ENCODE results near the gene CALD1.
A peak's percentile ranks its signal among the peaks of the same experiment; 100 is the strongest.
"Not testable (repeated sequence)": the region's sequence is repeated elsewhere in the genome, so short reads cannot be mapped to it uniquely, and the experiment has no call there.

The CALD1 gene

GRCh38 chr7:134962270-134962780, 182.9 kb downstream of the CALD1 start:
- DNase-seq: no peak

DNA sequence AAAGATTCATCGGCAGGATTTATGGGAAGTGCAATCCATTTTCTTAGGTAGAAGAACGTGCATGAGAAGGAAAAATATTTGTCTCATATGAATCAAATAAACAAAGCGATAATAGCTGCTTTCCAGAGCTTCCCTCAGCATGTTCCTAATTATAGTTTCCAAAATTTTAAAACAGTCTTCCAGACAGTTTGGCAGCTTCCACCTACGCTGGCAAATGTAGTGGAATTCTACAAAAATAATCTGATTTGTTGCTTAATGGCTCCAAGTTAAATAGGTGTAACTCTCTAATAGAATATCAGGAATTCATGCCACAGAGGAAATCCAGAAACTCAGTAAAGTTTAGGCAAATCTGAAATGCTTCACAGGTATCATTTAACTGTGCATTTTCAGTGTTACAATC, 183.6 kb downstream of the CALD1 start:
- DNase-seq: no peak

DNA sequence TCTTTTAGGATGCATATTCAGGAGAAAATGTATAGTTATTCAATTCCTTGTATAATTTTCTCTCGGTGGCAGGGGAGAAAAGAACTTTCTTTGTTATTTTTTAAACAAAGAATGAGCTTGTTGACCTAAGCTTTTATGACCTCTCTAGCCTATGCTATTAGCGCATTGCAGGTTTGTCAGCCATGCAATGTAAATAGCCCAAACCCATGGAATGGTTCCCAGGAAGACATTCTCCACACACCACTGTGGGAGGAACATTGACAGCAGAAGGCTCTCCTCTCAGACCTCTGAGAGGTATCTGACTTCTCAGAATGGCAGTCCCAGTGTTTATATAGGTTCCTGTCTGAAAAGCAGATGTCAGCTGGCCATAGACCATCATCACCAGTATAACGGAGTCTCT, 187.3 kb downstream of the CALD1 start:
- no peak for DNase-seq

GRCh38 chr7:134968110-134968509, 188.7 kb downstream of the CALD1 start:
- DNase-seq: no peak

DNA sequence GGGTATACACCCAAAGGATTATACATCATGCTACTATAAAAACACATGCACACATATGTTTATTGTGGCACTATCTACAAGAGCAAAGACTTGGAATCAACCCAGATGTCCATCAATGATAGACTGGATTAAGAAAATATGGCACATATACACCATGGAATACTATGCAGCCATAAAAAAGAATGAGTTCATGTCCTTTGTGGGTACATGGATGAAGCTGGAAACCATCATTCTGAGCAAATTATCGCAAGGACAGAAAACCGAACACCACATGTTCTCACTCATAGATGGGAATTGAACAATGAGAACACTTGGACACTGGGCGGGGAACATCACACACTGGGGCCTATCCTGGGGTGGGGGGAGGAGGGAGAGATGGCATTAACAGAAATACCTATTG, 202.2 kb downstream of the CALD1 start:
- DNase-seq: not testable (repeated sequence)

GRCh38 chr7:134985894-134986362, 206.5 kb downstream of the CALD1 start:
- DNase-seq: no peak

DNA sequence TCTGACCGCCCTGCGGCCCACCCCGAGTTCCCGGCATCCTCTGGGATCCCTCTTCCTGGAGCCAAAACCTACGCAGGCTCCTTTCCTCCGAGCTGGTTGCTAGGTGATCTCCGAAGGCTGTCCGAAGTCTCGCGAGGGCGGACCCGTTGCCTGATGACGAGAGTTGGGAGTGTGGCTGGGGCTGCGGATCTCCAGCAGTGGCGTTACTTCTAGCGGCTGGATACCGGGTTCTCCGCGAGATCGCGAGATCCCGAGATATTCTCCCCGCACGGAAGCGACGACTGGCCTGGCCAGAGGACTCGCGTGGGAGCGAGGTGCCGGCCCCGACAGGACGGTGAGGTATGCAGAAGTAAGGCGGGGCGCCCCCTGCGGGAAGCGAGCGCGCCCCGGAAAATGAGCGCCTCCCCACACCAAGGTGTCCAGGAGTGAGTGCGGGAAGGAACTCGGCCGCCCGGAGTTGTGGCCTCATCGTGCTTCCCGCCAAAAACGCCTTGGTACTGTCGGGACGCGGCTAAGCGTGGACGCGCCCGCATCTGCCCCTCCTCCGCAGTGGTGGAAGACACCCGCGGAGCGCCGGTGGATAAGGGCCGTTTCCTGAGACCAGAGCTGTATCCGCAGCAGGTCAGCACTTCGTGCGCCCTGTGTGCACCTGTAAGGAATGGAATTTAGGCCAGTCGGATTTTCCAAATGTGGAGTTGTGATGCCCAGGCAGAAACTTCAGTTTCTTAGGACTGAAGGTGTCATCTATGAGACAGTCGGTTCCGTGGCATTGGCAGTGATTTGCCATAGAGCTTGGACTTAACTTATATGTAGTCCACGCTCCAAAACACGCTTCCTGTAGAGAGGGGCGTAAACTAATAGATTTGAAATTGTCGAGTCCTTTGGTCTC, 207.2 kb downstream of the CALD1 start, which contains the start of gene AGBL3:
AGBL3 (plus strand) TSS at position 146 of the 889 bp plus-strand sequence. CDS start 1,426 bp downstream, outside the sequence.
- peak; percentile 97 for DNase-seq

GRCh38 chr7:134988161-134988560, 208.7 kb downstream of the CALD1 start:
- no peak for DNase-seq

- peak; percentile 30 for DNase-seq
Observed at GRCh38 chr7:134991469-134992339, 212.3 kb downstream of the CALD1 start.

- no peak for DNase-seq
Observed at GRCh38 chr7:134992626-134993179, 213.3 kb downstream of the CALD1 start.

GRCh38 chr7:134993877-134994456, 214.5 kb downstream of the CALD1 start:
- DNase-seq: no peak

- no peak for DNase-seq
Observed at GRCh38 chr7:134995239-134996096, 216.0 kb downstream of the CALD1 start.

DNA sequence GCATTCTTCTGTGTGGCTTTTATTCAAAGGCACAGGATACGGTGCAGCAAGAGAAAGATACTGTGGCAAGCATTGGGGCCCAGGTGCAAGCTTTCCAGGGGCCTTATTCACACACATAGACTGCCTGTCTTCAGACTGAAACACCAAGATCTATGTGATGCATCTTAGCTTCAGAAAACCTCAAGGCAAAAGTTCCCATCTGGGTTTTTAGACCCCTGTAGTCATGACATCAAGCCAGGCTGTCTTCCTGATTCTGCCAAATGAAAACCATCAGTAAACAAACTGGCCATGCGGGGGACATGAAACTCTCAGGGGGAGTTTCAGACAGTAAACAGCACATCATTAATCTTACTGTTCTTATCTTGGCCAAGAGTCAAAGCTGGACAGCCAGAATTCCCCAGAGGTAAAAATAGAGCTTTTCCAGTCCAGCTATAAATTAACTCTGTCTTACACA, 216.7 kb downstream of the CALD1 start:
- DNase-seq: no peak

DNA sequence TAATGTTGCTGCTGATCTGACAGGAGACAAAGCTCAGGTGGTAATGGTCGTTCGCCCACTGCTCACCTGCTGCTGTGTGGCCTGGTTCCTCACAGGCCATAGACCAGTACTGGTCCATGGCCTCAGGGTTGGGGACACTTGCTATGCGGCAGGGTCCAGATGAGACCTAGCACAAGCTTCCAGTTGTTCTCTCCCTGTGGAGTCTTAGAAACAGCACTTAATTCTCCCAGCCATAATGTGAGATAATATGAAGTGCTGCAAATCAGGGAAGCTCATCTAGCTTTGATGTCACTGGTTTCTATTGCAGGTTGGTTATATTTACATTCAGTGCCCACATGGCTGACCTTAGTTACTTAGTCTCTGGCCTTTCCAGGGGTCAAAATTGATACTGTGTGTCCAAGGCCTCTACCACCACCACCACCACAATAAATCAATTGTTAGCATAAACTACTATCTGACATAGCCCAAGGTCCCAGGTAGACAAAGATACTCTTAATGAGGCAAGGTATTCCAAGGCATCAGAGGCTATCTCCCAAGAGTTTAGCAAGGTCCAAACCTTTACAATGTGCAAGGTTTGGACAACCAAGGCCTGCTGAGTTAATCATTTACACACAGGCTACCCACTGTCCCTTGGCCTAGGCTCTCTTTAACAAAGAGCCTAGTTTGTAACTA, 217.9 kb downstream of the CALD1 start:
- no peak for DNase-seq

DNA sequence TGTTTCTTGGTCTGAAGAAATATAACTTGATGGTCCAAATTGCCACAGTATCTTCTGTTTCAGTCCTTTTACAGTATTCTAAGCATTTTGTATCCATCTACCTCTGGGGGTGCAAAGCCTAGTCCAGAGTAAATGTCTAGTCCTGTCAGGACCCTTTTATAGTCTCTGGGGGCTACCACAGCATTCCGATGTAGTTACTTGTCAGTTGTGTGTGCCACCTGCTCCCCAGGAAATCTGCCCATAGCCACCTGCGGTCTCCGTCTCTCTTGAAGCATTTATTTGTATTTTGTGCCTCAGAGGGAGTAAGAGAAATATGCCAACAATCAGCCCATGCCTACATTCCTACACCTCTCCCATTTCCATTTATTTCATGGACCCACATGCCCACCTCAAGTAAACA, 219.7 kb downstream of the CALD1 start:
- DNase-seq: no peak

GRCh38 chr7:135001390-135002165, 222.1 kb downstream of the CALD1 start:
- DNase-seq: no peak

DNA sequence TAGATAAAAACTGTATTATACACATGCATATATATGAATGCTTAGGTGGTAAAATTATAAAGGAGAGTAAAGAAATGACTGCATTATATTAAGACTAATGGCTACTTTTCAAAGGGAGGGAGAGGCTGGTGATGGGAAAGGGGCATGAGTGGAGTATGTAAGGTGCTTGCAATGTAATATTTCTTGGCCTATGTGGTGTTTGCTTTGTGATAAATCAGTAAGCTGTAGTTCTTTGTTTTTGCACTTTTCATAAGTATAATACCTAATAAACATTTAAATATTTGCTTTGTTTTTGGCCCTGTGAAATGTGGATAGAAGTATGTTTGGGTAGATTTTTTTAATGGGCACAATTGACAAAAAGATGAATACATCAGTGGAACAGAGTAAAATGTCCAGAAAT, 232.8 kb downstream of the CALD1 start:
- DNase-seq: no peak

All from fibroblast of skin of back (primary cell).